Measurements from ENCODE around the gene SELENOW. TPM values are rescaled to one million over a fixed set of nuclear protein-coding genes. Genes with fewer than 3 reads are reported as not detected.
"Not testable (repeated sequence)": the region's sequence is repeated elsewhere in the genome, so short reads cannot be mapped to it uniquely, and the experiment has no call there.

The SELENOW gene
- total RNA-seq, 1 donor from 2014 or later, result 351 TPM

- peaks cover 19% of the 10 kb centered on the region for H3K36me3 Mint-ChIP-seq (ENCODE audit: low read depth)
- no peak for TF ChIP-seq CTCF (IDR thresholded peaks at IDR 0.05)
- no peak overlapping the region for H3K4me3 Mint-ChIP-seq (ENCODE audit: unreplicated experiment)
- H3K27ac Mint-ChIP-seq (ENCODE audit: unreplicated experiment), result no peak overlapping the region
- DNase-seq (ENCODE audit: low spot score), result no peak
- H3K4me1 Mint-ChIP-seq (ENCODE audit: low read depth), result no peaks in the 10 kb centered on the region
- peaks cover 3% of the 10 kb centered on the region for H3K9me3 Mint-ChIP-seq (ENCODE audit: low read depth)
- no peaks in the 10 kb centered on the region for H3K27me3 Mint-ChIP-seq (ENCODE audit: low read depth)
These were observed 16.4 kb upstream of the SELENOW start for GRCh38 chr19:47762151-47762550.

- no peaks in the 10 kb centered on the region for H3K4me1 Mint-ChIP-seq (ENCODE audit: low read depth)
These were observed 15.7 kb upstream of the SELENOW start for GRCh38 chr19:47762615-47763308.

GRCh38 chr19:47764705-47765104, 13.8 kb upstream of the SELENOW start:
- not testable (repeated sequence) for H3K9me3 Mint-ChIP-seq (ENCODE audit: low read depth); H3K27ac Mint-ChIP-seq (ENCODE audit: unreplicated experiment); H3K4me1 Mint-ChIP-seq (ENCODE audit: low read depth); DNase-seq (ENCODE audit: low spot score); H3K4me3 Mint-ChIP-seq (ENCODE audit: unreplicated experiment); H3K27me3 Mint-ChIP-seq (ENCODE audit: low read depth); H3K36me3 Mint-ChIP-seq (ENCODE audit: low read depth)

More at GRCh38 chr19:47762615-47763308, 15.7 kb upstream of the SELENOW start:
- Mint-ChIP-seq H3K27me3 (ENCODE audit: low read depth) (no peaks in the 10 kb centered on the region), H3K36me3 (ENCODE audit: low read depth) (peaks cover 14% of the 10 kb centered on the region), H3K27ac (ENCODE audit: unreplicated experiment) (no peak overlapping the region), H3K9me3 (ENCODE audit: low read depth) (peaks cover 3% of the 10 kb centered on the region), H3K4me3 (ENCODE audit: unreplicated experiment) (no peak overlapping the region)
- no peak for DNase-seq (ENCODE audit: low spot score)
- TF ChIP-seq CTCF (IDR thresholded peaks at IDR 0.05), result no peak

GRCh38 chr19:47765523-47766358, 12.8 kb upstream of the SELENOW start:
- DNase-seq (ENCODE audit: low spot score), result no peak
- no peaks in the 10 kb centered on the region for H3K9me3 Mint-ChIP-seq (ENCODE audit: low read depth)
- H3K27ac Mint-ChIP-seq (ENCODE audit: unreplicated experiment), result no peak overlapping the region
- H3K27me3 Mint-ChIP-seq (ENCODE audit: low read depth), result peaks cover 7% of the 10 kb centered on the region
- H3K36me3 Mint-ChIP-seq (ENCODE audit: low read depth), result no peaks in the 10 kb centered on the region
- no peaks in the 10 kb centered on the region for H3K4me1 Mint-ChIP-seq (ENCODE audit: low read depth)
- no peak overlapping the region for H3K4me3 Mint-ChIP-seq (ENCODE audit: unreplicated experiment)
- TF ChIP-seq CTCF (IDR thresholded peaks at IDR 0.05), result peak; percentile 88

GRCh38 chr19:47766359-47766620, 12.2 kb upstream of the SELENOW start:
- no peaks in the 10 kb centered on the region for H3K4me1 Mint-ChIP-seq (ENCODE audit: low read depth)
- no peak overlapping the region for H3K27ac Mint-ChIP-seq (ENCODE audit: unreplicated experiment)
- H3K36me3 Mint-ChIP-seq (ENCODE audit: low read depth), result no peaks in the 10 kb centered on the region
- H3K9me3 Mint-ChIP-seq (ENCODE audit: low read depth), result no peaks in the 10 kb centered on the region
- DNase-seq (ENCODE audit: low spot score), result no peak
- no peak for TF ChIP-seq CTCF (IDR thresholded peaks at IDR 0.05)
- H3K4me3 Mint-ChIP-seq (ENCODE audit: unreplicated experiment), result no peak overlapping the region
- H3K27me3 Mint-ChIP-seq (ENCODE audit: low read depth), result peaks cover 7% of the 10 kb centered on the region
